Measurements from ENCODE around the gene CDK14. TPM values are rescaled to one million over a fixed set of nuclear protein-coding genes. Genes with fewer than 3 reads are reported as not detected.

The CDK14 gene
- total RNA-seq, 1 donor from 2014 or later = 6.4 TPM

- H3K4me3 ChIP-seq (ENCODE audit: low read depth, low read length) = no peak overlapping the region
- TF ChIP-seq, protein P1, sequence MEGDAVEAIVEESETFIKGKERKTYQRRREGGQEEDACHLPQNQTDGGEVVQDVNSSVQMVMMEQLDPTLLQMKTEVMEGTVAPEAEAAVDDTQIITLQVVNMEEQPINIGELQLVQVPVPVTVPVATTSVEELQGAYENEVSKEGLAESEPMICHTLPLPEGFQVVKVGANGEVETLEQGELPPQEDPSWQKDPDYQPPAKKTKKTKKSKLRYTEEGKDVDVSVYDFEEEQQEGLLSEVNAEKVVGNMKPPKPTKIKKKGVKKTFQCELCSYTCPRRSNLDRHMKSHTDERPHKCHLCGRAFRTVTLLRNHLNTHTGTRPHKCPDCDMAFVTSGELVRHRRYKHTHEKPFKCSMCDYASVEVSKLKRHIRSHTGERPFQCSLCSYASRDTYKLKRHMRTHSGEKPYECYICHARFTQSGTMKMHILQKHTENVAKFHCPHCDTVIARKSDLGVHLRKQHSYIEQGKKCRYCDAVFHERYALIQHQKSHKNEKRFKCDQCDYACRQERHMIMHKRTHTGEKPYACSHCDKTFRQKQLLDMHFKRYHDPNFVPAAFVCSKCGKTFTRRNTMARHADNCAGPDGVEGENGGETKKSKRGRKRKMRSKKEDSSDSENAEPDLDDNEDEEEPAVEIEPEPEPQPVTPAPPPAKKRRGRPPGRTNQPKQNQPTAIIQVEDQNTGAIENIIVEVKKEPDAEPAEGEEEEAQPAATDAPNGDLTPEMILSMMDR (conservative IDR thresholded peaks at IDR 0.05; ENCODE audit: low read depth, low read length) = no peak
- DNase-seq (ENCODE audit: low read depth) = no peak
Observed at GRCh38 chr7:91005024-91005423, 408.9 kb downstream of the CDK14 start.

- DNase-seq (ENCODE audit: low read depth) = no peak
- TF ChIP-seq, protein P1 (conservative IDR thresholded peaks at IDR 0.05; ENCODE audit: low read depth, low read length) = no peak
- H3K4me3 ChIP-seq (ENCODE audit: low read depth, low read length) = no peak overlapping the region
Observed at GRCh38 chr7:91005841-91006240, 409.7 kb downstream of the CDK14 start.

GRCh38 chr7:91007371-91007770, 411.2 kb downstream of the CDK14 start:
- TF ChIP-seq, protein P1 (conservative IDR thresholded peaks at IDR 0.05; ENCODE audit: low read depth, low read length) = no peak
- H3K4me3 ChIP-seq (ENCODE audit: low read depth, low read length) = no peak overlapping the region
- no peak for DNase-seq (ENCODE audit: low read depth)

DNA sequence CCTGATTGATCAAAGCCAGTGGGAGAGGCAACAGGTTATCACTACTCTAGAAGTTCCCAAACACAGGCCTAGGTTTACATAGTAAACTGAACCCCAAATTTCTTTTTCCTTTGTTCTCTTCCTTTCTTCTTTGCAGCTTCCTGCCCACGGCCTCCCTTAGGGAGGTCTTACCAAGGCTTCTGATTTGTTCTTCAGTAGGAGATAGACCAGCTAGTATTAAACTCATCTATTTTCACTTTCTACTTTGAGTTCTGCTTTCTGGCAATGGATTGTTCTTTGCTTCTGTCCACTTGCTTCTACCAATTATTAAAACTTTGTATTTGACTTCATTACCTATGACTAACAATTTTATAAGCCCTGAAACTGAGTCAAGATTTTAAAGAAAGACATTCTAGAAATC, 417.0 kb downstream of the CDK14 start:
- TF ChIP-seq, protein P1 (conservative IDR thresholded peaks at IDR 0.05; ENCODE audit: low read depth, low read length) = no peak
- no peak for DNase-seq (ENCODE audit: low read depth)
- no peak overlapping the region for H3K4me3 ChIP-seq (ENCODE audit: low read depth, low read length)

GRCh38 chr7:91019686-91020385, 423.7 kb downstream of the CDK14 start:
- no peak overlapping the region for H3K4me3 ChIP-seq (ENCODE audit: low read depth, low read length)
- TF ChIP-seq, protein P1 (conservative IDR thresholded peaks at IDR 0.05; ENCODE audit: low read depth, low read length) = no peak
- DNase-seq (ENCODE audit: low read depth) = no peak

DNA sequence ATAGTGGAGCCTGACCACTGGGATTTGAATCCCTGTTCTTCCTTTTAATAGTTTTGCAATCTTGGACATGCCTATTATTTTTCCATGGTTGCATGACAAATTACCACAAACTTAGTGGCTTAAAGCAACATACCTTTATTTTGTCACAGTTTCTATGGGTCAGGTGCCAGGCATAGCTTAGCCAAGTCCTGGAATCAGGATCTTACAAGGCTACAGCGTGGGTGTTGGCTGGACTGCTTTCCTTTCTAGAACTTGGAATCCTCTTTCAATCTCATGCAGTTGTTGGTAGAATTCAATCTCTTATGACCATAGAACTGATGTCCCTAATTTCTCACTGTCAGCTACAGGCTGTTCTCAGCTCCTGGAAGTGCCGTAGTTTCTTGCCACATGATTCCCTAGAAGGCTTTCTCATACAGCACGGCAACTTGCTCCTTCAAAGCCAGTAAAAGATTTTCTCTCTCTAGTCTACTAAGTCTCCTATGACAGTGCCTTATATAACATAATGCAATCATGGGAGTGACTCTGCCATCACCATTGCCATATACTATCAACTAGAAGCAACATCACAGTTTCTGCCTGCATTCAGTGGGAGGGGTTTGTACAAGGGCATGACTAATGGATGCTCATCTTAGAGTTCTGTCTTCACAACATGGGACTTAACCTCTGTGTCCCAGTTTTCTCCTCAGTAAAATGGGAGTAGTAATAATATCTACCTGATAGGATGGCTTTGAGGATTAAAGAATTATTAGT, 424.7 kb downstream of the CDK14 start:
- TF ChIP-seq, protein P1 (conservative IDR thresholded peaks at IDR 0.05; ENCODE audit: low read depth, low read length) = no peak
- DNase-seq (ENCODE audit: low read depth) = no peak
- H3K4me3 ChIP-seq (ENCODE audit: low read depth, low read length) = no peak overlapping the region
